ENCODE results near the gene SSBP2.

DNA sequence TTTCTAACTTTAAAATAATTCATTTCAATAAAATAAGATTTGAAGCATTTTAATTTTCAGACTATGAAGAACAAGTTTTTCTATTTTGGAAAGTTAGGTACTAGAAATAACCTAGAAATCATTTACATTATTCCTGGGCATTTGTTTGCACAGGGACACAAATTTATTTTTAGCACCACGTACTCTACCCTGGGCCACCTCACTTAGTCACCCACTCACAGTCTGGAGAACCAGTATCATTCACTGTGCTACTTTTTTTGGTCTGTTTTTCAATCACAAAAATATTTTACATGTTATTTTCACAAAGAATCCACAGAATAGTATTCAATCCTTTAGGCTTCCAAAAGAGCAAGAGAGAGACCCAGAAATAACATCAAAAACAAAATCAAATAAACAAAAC lies 228.3 kb downstream of the SSBP2 start:
- TF ChIP-seq, protein P1, sequence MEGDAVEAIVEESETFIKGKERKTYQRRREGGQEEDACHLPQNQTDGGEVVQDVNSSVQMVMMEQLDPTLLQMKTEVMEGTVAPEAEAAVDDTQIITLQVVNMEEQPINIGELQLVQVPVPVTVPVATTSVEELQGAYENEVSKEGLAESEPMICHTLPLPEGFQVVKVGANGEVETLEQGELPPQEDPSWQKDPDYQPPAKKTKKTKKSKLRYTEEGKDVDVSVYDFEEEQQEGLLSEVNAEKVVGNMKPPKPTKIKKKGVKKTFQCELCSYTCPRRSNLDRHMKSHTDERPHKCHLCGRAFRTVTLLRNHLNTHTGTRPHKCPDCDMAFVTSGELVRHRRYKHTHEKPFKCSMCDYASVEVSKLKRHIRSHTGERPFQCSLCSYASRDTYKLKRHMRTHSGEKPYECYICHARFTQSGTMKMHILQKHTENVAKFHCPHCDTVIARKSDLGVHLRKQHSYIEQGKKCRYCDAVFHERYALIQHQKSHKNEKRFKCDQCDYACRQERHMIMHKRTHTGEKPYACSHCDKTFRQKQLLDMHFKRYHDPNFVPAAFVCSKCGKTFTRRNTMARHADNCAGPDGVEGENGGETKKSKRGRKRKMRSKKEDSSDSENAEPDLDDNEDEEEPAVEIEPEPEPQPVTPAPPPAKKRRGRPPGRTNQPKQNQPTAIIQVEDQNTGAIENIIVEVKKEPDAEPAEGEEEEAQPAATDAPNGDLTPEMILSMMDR (IDR thresholded peaks at IDR 0.05; ENCODE audit: low read depth, low read length) = no peak
- no peak for TF ChIP-seq MYC (IDR thresholded peaks at IDR 0.05; ENCODE audit: low read depth, low read length)
- no peak for TF ChIP-seq POLR2A (IDR thresholded peaks at IDR 0.05; ENCODE audit: extremely low read depth, insufficient read length)
